HG03457 (cell line): ENCODE results near the gene PKP3.

Source experiments
- ATAC-seq: cut with Tn5 transposase; IDR thresholded peaks from one replicate; pipeline ENCODE4 v1.9.1; 2021; ENCODE audit warnings: moderate number of reproducible peaks; ENCODE audit not compliant: unreplicated experiment

PKP3 gene

GRCh38 chr11:443542-444199 is 49.7 kb downstream of the PKP3 start:
- no peak for ATAC-seq

- no peak for ATAC-seq
Measured at GRCh38 chr11:444396-445144, 50.6 kb downstream of the PKP3 start.

GRCh38 chr11:445765-446588 is 52.0 kb downstream of the PKP3 start:
- no peak for ATAC-seq

GRCh38 chr11:446891-447290 is 52.9 kb downstream of the PKP3 start:
- no peak for ATAC-seq

GRCh38 chr11:447923-448731 is 54.1 kb downstream of the PKP3 start:
- peak; percentile 38 for ATAC-seq

GRCh38 chr11:449889-450808 is 56.1 kb downstream of the PKP3 start, which contains the start of gene PTDSS2:
Gene PTDSS2 (plus strand): TSS chr11:450279. CDS start chr11:450456, 177 bp downstream.
- ATAC-seq, result peak; percentile 48

GRCh38 chr11:450809-451451 is 56.9 kb downstream of the PKP3 start:
- no peak for ATAC-seq

- ATAC-seq, result no peak
Measured at GRCh38 chr11:451738-452137, 57.7 kb downstream of the PKP3 start.

GRCh38 chr11:452203-452744 is 58.3 kb downstream of the PKP3 start:
- ATAC-seq, result no peak

- ATAC-seq, result no peak
Measured at GRCh38 chr11:452916-453527, 59.0 kb downstream of the PKP3 start.

- ATAC-seq, result no peak
Measured at GRCh38 chr11:453564-453963, 59.6 kb downstream of the PKP3 start.

- no peak for ATAC-seq
Measured at GRCh38 chr11:454043-454442, 60.0 kb downstream of the PKP3 start.
